ENCODE results near the gene NME7.

The NME7 gene

GRCh38 chr1:169148472-169149252, 218.9 kb downstream of the NME7 start:
- no peaks in the 10 kb centered on the region for H3F3A ChIP-seq (ENCODE audit: low read depth)
- no peaks in the 10 kb centered on the region for H3K36me3 ChIP-seq (ENCODE audit: insufficient read depth, low read length)
- no peaks in the 10 kb centered on the region for H3K79me2 ChIP-seq (ENCODE audit: insufficient read depth, low read length)
- no peak overlapping the region for H3K4me3 ChIP-seq (ENCODE audit: low read length, poor library complexity, severe bottlenecking)
- no peaks in the 10 kb centered on the region for H3K27me3 ChIP-seq (ENCODE audit: insufficient read depth, low read length, poor library complexity, severe bottlenecking)
- no peak overlapping the region for H3K9ac ChIP-seq (ENCODE audit: low read depth, low read length, poor library complexity, severe bottlenecking)
- H3K4me2 ChIP-seq (ENCODE audit: low read depth, low read length, poor library complexity, severe bottlenecking): no peak overlapping the region
- no peaks in the 10 kb centered on the region for H3K9me2 ChIP-seq (replicated peaks; ENCODE audit: low read depth, low read length)
- H3K4me1 ChIP-seq (ENCODE audit: insufficient read depth, low read length, poor library complexity, severe bottlenecking): peaks cover 8% of the 10 kb centered on the region
- H2AFZ ChIP-seq (ENCODE audit: low read length): no peak overlapping the region; the same call in 1 of the 2 replicates
- H3K9me3 ChIP-seq (ENCODE audit: insufficient read depth, low read depth, low read length): no peaks in the 10 kb centered on the region
- no peak for TF ChIP-seq EZH2phosphoT487 (IDR thresholded peaks at IDR 0.05; ENCODE audit: borderline replicate concordance)
- TF ChIP-seq CTCF (conservative IDR thresholded peaks at IDR 0.05; ENCODE audit: low read length): no peak
- H4K20me1 ChIP-seq (ENCODE audit: insufficient read depth, low read length, poor library complexity, severe bottlenecking): no peaks in the 10 kb centered on the region

GRCh38 chr1:169146576-169147214, 220.9 kb downstream of the NME7 start:
- H3K36me3 ChIP-seq (ENCODE audit: insufficient read depth, low read length): no peaks in the 10 kb centered on the region
- H2AFZ ChIP-seq (ENCODE audit: low read length): no peak overlapping the region
- H3K9me3 ChIP-seq (ENCODE audit: insufficient read depth, low read depth, low read length): no peaks in the 10 kb centered on the region
- no peaks in the 10 kb centered on the region for H3K27me3 ChIP-seq (ENCODE audit: insufficient read depth, low read length, poor library complexity, severe bottlenecking)
- no peaks in the 10 kb centered on the region for H3K79me2 ChIP-seq (ENCODE audit: insufficient read depth, low read length)
- no peak overlapping the region for H3K9ac ChIP-seq (ENCODE audit: low read depth, low read length, poor library complexity, severe bottlenecking)
- no peaks in the 10 kb centered on the region for H4K20me1 ChIP-seq (ENCODE audit: insufficient read depth, low read length, poor library complexity, severe bottlenecking)
- TF ChIP-seq EZH2phosphoT487 (IDR thresholded peaks at IDR 0.05; ENCODE audit: borderline replicate concordance) (no peak), CTCF (conservative IDR thresholded peaks at IDR 0.05; ENCODE audit: low read length) (no peak)
- H3K4me1 ChIP-seq (ENCODE audit: insufficient read depth, low read length, poor library complexity, severe bottlenecking): peaks cover 8% of the 10 kb centered on the region
- no peak overlapping the region for H3K4me2 ChIP-seq (ENCODE audit: low read depth, low read length, poor library complexity, severe bottlenecking)
- H3K4me3 ChIP-seq (ENCODE audit: low read length, poor library complexity, severe bottlenecking): no peak overlapping the region
- H3K9me2 ChIP-seq (replicated peaks; ENCODE audit: low read depth, low read length): no peaks in the 10 kb centered on the region
- no peaks in the 10 kb centered on the region for H3F3A ChIP-seq (ENCODE audit: low read depth)

- H2AFZ ChIP-seq (ENCODE audit: low read length): no peak overlapping the region
- no peak overlapping the region for H3K9ac ChIP-seq (ENCODE audit: low read depth, low read length, poor library complexity, severe bottlenecking)
Measured at GRCh38 chr1:169144941-169145626, 222.5 kb downstream of the NME7 start.

More at GRCh38 chr1:169144941-169145626, 222.5 kb downstream of the NME7 start:
- Histone ChIP-seq H3K4me2 (ENCODE audit: low read depth, low read length, poor library complexity, severe bottlenecking) (no peak overlapping the region), H3K4me1 (ENCODE audit: insufficient read depth, low read length, poor library complexity, severe bottlenecking) (peaks cover 8% of the 10 kb centered on the region), H3K9me3 (ENCODE audit: insufficient read depth, low read depth, low read length) (no peaks in the 10 kb centered on the region), H3K4me3 (ENCODE audit: low read length, poor library complexity, severe bottlenecking) (no peak overlapping the region), H3K9me2 (replicated peaks; ENCODE audit: low read depth, low read length) (no peaks in the 10 kb centered on the region), H4K20me1 (ENCODE audit: insufficient read depth, low read length, poor library complexity, severe bottlenecking) (no peaks in the 10 kb centered on the region), H3K79me2 (ENCODE audit: insufficient read depth, low read length) (no peaks in the 10 kb centered on the region), H3K27me3 (ENCODE audit: insufficient read depth, low read length, poor library complexity, severe bottlenecking) (no peaks in the 10 kb centered on the region), H3K36me3 (ENCODE audit: insufficient read depth, low read length) (no peaks in the 10 kb centered on the region), H3F3A (ENCODE audit: low read depth) (no peaks in the 10 kb centered on the region)
- TF ChIP-seq EZH2phosphoT487 (IDR thresholded peaks at IDR 0.05; ENCODE audit: borderline replicate concordance) (no peak), CTCF (conservative IDR thresholded peaks at IDR 0.05; ENCODE audit: low read length) (no peak)

Measured in Loucy (cell line).